ENCODE results near the gene CDC14C. TPM values are rescaled to one million over a fixed set of nuclear protein-coding genes. Genes with fewer than 3 reads are reported as not detected.
"Not testable (repeated sequence)": the region's sequence is repeated elsewhere in the genome, so short reads cannot be mapped to it uniquely, and the experiment has no call there.

CDC14C gene
- total RNA-seq, 2 donors from 2014 or later: not detected

- peaks cover 0 to 2% (median 0%) of the 10 kb centered on the region in 3 donors for H3K9me3 ChIP-seq
- no peaks in the 10 kb centered on the region for H3K27me3 ChIP-seq
- intact Hi-C loops (cut with DNase I): no loop called here
- no peak overlapping the region for H3K4me3 ChIP-seq
- no peak for DNase-seq
- 24 to 27% methylated on average over 1 of the region's 1 CpG for WGBS, 2 donors
- no peak overlapping the region for H3K27ac ChIP-seq
- no peaks in the 10 kb centered on the region for H3K4me1 ChIP-seq
- TF ChIP-seq, protein P1, sequence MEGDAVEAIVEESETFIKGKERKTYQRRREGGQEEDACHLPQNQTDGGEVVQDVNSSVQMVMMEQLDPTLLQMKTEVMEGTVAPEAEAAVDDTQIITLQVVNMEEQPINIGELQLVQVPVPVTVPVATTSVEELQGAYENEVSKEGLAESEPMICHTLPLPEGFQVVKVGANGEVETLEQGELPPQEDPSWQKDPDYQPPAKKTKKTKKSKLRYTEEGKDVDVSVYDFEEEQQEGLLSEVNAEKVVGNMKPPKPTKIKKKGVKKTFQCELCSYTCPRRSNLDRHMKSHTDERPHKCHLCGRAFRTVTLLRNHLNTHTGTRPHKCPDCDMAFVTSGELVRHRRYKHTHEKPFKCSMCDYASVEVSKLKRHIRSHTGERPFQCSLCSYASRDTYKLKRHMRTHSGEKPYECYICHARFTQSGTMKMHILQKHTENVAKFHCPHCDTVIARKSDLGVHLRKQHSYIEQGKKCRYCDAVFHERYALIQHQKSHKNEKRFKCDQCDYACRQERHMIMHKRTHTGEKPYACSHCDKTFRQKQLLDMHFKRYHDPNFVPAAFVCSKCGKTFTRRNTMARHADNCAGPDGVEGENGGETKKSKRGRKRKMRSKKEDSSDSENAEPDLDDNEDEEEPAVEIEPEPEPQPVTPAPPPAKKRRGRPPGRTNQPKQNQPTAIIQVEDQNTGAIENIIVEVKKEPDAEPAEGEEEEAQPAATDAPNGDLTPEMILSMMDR (IDR thresholded peaks at IDR 0.05): no peak
- TF ChIP-seq POLR2A (IDR thresholded peaks at IDR 0.05): no peak
- H3K36me3 ChIP-seq (replicated peaks in 1 of 2; ENCODE audit: insufficient read depth in 1 of 2, low read depth in 2 of 2): no peaks in the 10 kb centered on the region
- ATAC-seq: no peak
These were observed 29.8 kb upstream of the CDC14C start for GRCh38 chr7:48894574-48894973.

DNA sequence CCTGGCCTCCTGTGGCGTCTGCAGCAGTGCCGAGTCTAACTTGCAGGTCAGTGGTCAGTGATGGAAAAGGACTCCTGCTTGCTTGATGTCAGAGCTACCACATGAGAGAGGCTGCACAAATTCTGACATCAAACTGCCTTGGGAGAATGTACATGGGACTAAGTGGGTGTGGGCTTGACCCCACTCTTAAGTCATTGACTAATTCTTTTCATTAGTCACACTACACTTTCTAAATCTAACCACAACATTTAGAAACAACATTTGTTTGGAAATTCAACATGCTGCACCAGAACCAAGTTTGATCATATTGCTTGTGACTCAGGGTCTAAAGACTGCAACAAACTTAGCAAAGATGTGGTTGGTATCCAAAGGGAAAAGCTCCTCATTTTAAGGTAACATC is 24.4 kb upstream of the CDC14C start:
- H3K4me1 ChIP-seq: no peaks in the 10 kb centered on the region
- H3K36me3 ChIP-seq (replicated peaks in 1 of 2; ENCODE audit: insufficient read depth in 1 of 2, low read depth in 2 of 2): no peaks in the 10 kb centered on the region
- intact Hi-C loops (cut with DNase I): no loop called here
- H3K4me3 ChIP-seq: no peak overlapping the region
- TF ChIP-seq, protein P1 (IDR thresholded peaks at IDR 0.05): no peak
- no peak for TF ChIP-seq POLR2A (IDR thresholded peaks at IDR 0.05)
- H3K9me3 ChIP-seq: no peaks in the 10 kb centered on the region
- WGBS, 2 donors: 62 to 74% methylated on average over 2 of the region's 2 CpGs
- DNase-seq (no peak), ATAC-seq (no peak)
- no peaks in the 10 kb centered on the region for H3K27me3 ChIP-seq
- H3K27ac ChIP-seq: no peak overlapping the region

- intact Hi-C loops (cut with DNase I): no loop called here
- no peak overlapping the region for H3K27ac ChIP-seq
- H3K9me3 ChIP-seq: no peaks in the 10 kb centered on the region
- 71 to 77% methylated on average over 3 of the region's 3 CpGs for WGBS, 2 donors
- H3K4me3 ChIP-seq: no peak overlapping the region
- TF ChIP-seq, protein P1 (IDR thresholded peaks at IDR 0.05): no peak
- TF ChIP-seq POLR2A (IDR thresholded peaks at IDR 0.05): no peak
- no peaks in the 10 kb centered on the region for H3K36me3 ChIP-seq (replicated peaks in 1 of 2; ENCODE audit: insufficient read depth in 1 of 2, low read depth in 2 of 2)
- no peak for DNase-seq
- H3K4me1 ChIP-seq: no peaks in the 10 kb centered on the region
- ATAC-seq: no peak
- no peaks in the 10 kb centered on the region for H3K27me3 ChIP-seq
These were observed 22.4 kb upstream of the CDC14C start for GRCh38 chr7:48901966-48902365.

- ATAC-seq (no peak), DNase-seq (no peak)
- Histone ChIP-seq H3K4me3 (no peak overlapping the region), H3K36me3 (replicated peaks in 1 of 2; ENCODE audit: insufficient read depth in 1 of 2, low read depth in 2 of 2) (no peaks in the 10 kb centered on the region), H3K9me3 (no peaks in the 10 kb centered on the region), H3K27ac (no peak overlapping the region), H3K4me1 (no peaks in the 10 kb centered on the region), H3K27me3 (no peaks in the 10 kb centered on the region)
- intact Hi-C loops (cut with DNase I): no loop called here
- TF ChIP-seq, protein P1 (IDR thresholded peaks at IDR 0.05): no peak
- TF ChIP-seq POLR2A (IDR thresholded peaks at IDR 0.05): no peak
- 20 to 50% methylated on average over 1 of the region's 1 CpG for WGBS, 2 donors
These were observed 19.4 kb upstream of the CDC14C start for GRCh38 chr7:48904975-48905374.

DNA sequence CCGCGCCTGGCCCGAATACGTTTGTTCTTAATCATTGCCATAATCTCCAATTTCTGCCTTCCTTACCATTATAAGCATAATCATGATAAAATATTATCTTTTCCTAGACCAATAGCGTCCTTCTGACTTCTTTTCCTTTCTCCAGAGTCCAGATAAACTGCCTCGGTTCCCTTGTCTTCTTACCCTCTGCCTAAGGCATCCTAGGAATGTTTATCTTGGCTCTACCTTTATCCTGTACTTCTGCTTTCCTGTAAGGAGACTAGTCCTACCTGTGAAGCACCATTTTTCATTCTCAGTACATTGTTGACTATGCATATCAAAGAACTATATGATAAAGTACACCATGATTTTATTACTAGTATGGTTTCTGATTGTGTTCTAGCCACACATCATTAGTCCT is 18.7 kb upstream of the CDC14C start:
- H3K27ac ChIP-seq; DNase-seq; ATAC-seq; H3K27me3 ChIP-seq; H3K4me3 ChIP-seq; intact Hi-C loops (cut with DNase I); H3K9me3 ChIP-seq; H3K36me3 ChIP-seq (replicated peaks in 1 of 2; ENCODE audit: insufficient read depth in 1 of 2, low read depth in 2 of 2); H3K4me1 ChIP-seq: not testable (repeated sequence)
- 67 to 75% methylated on average over 6 of the region's 6 CpGs for WGBS, 2 donors

GRCh38 chr7:48909887-48910286 is 14.5 kb upstream of the CDC14C start:
- H3K36me3 ChIP-seq (replicated peaks in 1 of 2; ENCODE audit: insufficient read depth in 1 of 2, low read depth in 2 of 2); H3K27ac ChIP-seq; ATAC-seq; H3K4me1 ChIP-seq; H3K27me3 ChIP-seq; DNase-seq; H3K4me3 ChIP-seq; H3K9me3 ChIP-seq; intact Hi-C loops (cut with DNase I): not testable (repeated sequence)
- 80 to 82% methylated on average over 5 of the region's 5 CpGs for WGBS, 2 donors
